Peyer's patch (tissue), 4 donors: ENCODE results near the gene RPTOR.

Experiments
- CTCF ChIP-seq, 6 experiments: fragments of 450-650 bp in 4 of 6; fragments of 200-600 bp in 2 of 6; sonication (generic) in 1 of 6; IDR thresholded peaks; one replicate each; pipeline ENCODE4 v1.5.1; 2017 to 2019; ENCODE audit warnings: antibody characterized with exemption in 6 of 6, mild to moderate bottlenecking in 3 of 6, moderate library complexity in 1 of 6
- POLR2A ChIP-seq, 2 donors: fragments of 450-650 bp; IDR thresholded peaks; one replicate each; pipeline ENCODE4 v1.5.1; 2017; ENCODE audit warnings: antibody characterized with exemption in 2 of 2, mild to moderate bottlenecking in 2 of 2, moderate library complexity in 2 of 2

GRCh38 chr17:80778716-80779115 is 234.1 kb downstream of the RPTOR start:
- TF ChIP-seq CTCF (IDR thresholded peaks at IDR 0.05) (no peak), POLR2A (IDR thresholded peaks at IDR 0.05) (no peak)
